Liver (tissue), 9 donors: Measurements from ENCODE around the gene RAPGEF6. TPM values are rescaled to one million over a fixed set of nuclear protein-coding genes. Genes with fewer than 3 reads are reported as not detected.

Source experiments
- DNase-seq: peaks from one replicate; pipeline ENCODE4 v3.0.0-alpha.2; 2017; ENCODE audit warnings: low spot score
- H3K27ac ChIP-seq, 2 donors: one replicate each; pipeline ENCODE4 v1.7.0; 2013; ENCODE audit warnings: inconsistent platforms in 2 of 2, low read length in 2 of 2, control low read depth in 1 of 2, low read depth in 1 of 2, mild to moderate bottlenecking in 1 of 2
- H3K27me3 ChIP-seq, 4 donors: one replicate each; pipeline versions ENCODE4 v1.6.1 to v1.7.0; 2013; ENCODE audit warnings: low read length in 3 of 4, inconsistent platforms in 1 of 4, mild to moderate bottlenecking in 1 of 4, moderate library complexity in 1 of 4; ENCODE audit not compliant: control insufficient read depth in 4 of 4, insufficient read depth in 4 of 4
- H3K36me3 ChIP-seq, 4 donors: one replicate each; pipeline versions ENCODE4 v1.6.1 to v1.7.0; 2013; ENCODE audit warnings: low read length in 3 of 4, mild to moderate bottlenecking in 3 of 4, low read depth in 1 of 4, moderate library complexity in 1 of 4; ENCODE audit not compliant: control insufficient read depth in 4 of 4, insufficient read depth in 3 of 4
- H3K4me1 ChIP-seq, 4 donors: one replicate each; pipeline versions ENCODE4 v1.6.1 to v1.7.0; 2013; ENCODE audit warnings: low read length in 3 of 4, mild to moderate bottlenecking in 3 of 4, moderate library complexity in 1 of 4; ENCODE audit not compliant: control insufficient read depth in 4 of 4, insufficient read depth in 4 of 4
- H3K4me3 ChIP-seq, 3 donors: one replicate each; pipeline versions ENCODE4 v1.6.1 to v1.7.0; 2013; ENCODE audit warnings: low read length in 3 of 3, control low read depth in 1 of 3, low read depth in 1 of 3, mild to moderate bottlenecking in 1 of 3
- H3K9ac ChIP-seq, 2 donors: one replicate each; pipeline ENCODE4 v1.7.0; 2013; ENCODE audit warnings: low read length in 2 of 2, mild to moderate bottlenecking in 2 of 2, moderate library complexity in 2 of 2, control low read depth in 1 of 2, low read depth in 1 of 2
- H3K9me3 ChIP-seq, 4 donors: one replicate each; pipeline versions ENCODE4 v1.6.1 to v1.7.0; 2013; ENCODE audit warnings: low read length in 3 of 4; ENCODE audit not compliant: control insufficient read depth in 4 of 4
- EGR1 ChIP-seq, 2 donors: IDR thresholded peaks; 2 replicates each; pipeline ENCODE4 v1.6.1; 2016 to 2018; ENCODE audit warnings: antibody characterized with exemption in 2 of 2, low read depth in 2 of 2
- FOXA1 ChIP-seq: IDR thresholded peaks from 2 replicates; pipeline ENCODE4 v1.6.1; 2016; ENCODE audit warnings: antibody characterized with exemption
- FOXA2 ChIP-seq: IDR thresholded peaks from 2 replicates; pipeline ENCODE4 v1.6.1; 2016; ENCODE audit warnings: antibody characterized with exemption
- GABPA ChIP-seq, 2 donors: IDR thresholded peaks in 1 of 2; conservative IDR thresholded peaks in 1 of 2; 2 replicates each; pipeline ENCODE4 v1.6.1; 2016; ENCODE audit warnings: antibody characterized with exemption in 2 of 2, mild to moderate bottlenecking in 1 of 2, moderate library complexity in 1 of 2
- HNF4A ChIP-seq, 2 donors: conservative IDR thresholded peaks; 2 replicates each; pipeline ENCODE4 v1.6.1; 2016; ENCODE audit warnings: antibody characterized with exemption in 2 of 2, mild to moderate bottlenecking in 2 of 2
- HNF4G ChIP-seq: IDR thresholded peaks from 2 replicates; pipeline ENCODE4 v1.6.1; 2016; ENCODE audit warnings: antibody characterized with exemption
- JUND ChIP-seq, 2 donors: IDR thresholded peaks; 2 replicates each; pipeline ENCODE4 v1.6.1; 2016; ENCODE audit warnings: antibody characterized with exemption in 2 of 2
- RAD21 ChIP-seq, 2 donors: IDR thresholded peaks; 2 replicates each; pipeline ENCODE4 v1.6.1; 2016; ENCODE audit warnings: antibody characterized with exemption in 2 of 2, mild to moderate bottlenecking in 2 of 2
- RXRA ChIP-seq, 2 donors: IDR thresholded peaks; 2 replicates each; pipeline ENCODE4 v1.6.1; 2017 to 2018; ENCODE audit warnings: antibody characterized with exemption in 2 of 2, mild to moderate bottlenecking in 1 of 2
- TAF1 ChIP-seq: conservative IDR thresholded peaks from 2 replicates; pipeline ENCODE4 v1.6.1; 2016; ENCODE audit warnings: antibody characterized with exemption, mild to moderate bottlenecking
- WGBS: extraction: QIAGEN DNeasy Blood & Tissue Kit; methylation state at CpG from one replicate; pipeline ENCODE4 v1.1.7; 2013; 5-methylcytosine and 5-hydroxymethylcytosine counted together
- polyA plus RNA-seq, 2 donors: library from polyadenylated mRNA; stranded (reverse) in 1 of 2; unstranded in 1 of 2; fragments of 200-250 nt in 1 of 2; fragments of >200 nt in 1 of 2; fragmentation: Nextera tagmentation in 1 of 2; extraction: Ambion mirVana in 1 of 2; gene quantifications; one replicate each; pipeline versions ENCODE4 v1.2.1 to v1.2.3, GENCODE V29; 2013 to 2015
- total RNA-seq, 2 donors: library from RNA; depleted of rRNA; stranded (reverse); fragments of >200 nt; gene quantifications; one replicate each; pipeline ENCODE4 v1.2.3, GENCODE V29; 2014
- TF ChIP-seq, protein P1 (sequence below): IDR thresholded peaks from 2 replicates; pipeline ENCODE4 v1.6.1; 2016; ENCODE audit warnings: antibody characterized with exemption, mild to moderate bottlenecking
- TF ChIP-seq, protein P2 (sequence below): IDR thresholded peaks from 2 replicates; pipeline ENCODE4 v1.6.1; 2016; ENCODE audit warnings: antibody characterized with exemption
- donor health status: healthy.
- donor health status: healthy.
- donor health status: healthy.
- donor health status: healthy.
- donor health status: healthy.

RAPGEF6 gene
- total and polyA plus RNA-seq, 4 donors, result 1.7 to 16.1 (median 8.6) TPM

DNA sequence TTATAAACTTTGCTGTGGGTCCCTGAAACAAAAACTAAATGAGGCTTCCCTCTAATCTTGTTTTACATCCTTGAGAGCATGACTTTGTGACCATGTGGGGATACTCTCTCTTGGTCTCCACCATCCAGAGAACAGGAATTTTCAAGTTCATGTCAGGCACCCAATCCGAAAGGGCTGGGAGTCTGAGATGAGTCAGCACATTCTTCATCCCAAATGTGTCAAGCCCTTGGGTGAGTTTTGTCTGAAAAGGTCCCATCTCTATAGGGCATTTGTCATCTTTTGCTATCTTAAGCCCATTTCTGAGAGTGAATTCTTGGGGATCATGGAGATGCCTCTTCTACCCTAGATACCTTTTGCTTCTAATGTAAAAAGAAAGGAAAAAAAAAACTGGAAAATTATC, 26.9 kb upstream of the RAPGEF6 start:
- Histone ChIP-seq H3K27me3 (no peaks in the 10 kb centered on the region), H3K9me3 (peaks cover 0 to 3% (median 0%) of the 10 kb centered on the region in 4 donors), H3K4me1 (no peaks in the 10 kb centered on the region), H3K9ac (no peak overlapping the region), H3K36me3 (peaks cover 9 to 28% (median 20%) of the 10 kb centered on the region in 4 donors), H3K4me3 (no peak overlapping the region), H3K27ac (no peak overlapping the region)
- TF ChIP-seq FOXA1 (no peak), HNF4A (conservative IDR thresholded peaks at IDR 0.05) (no peak), FOXA2 (no peak), JUND (IDR thresholded peaks at IDR 0.05) (no peak), EGR1 (IDR thresholded peaks at IDR 0.05; ENCODE audit: low read depth in 2 of 2) (no peak), GABPA (IDR thresholded peaks at IDR 0.05 in 1 of 2, conservative IDR thresholded peaks at IDR 0.05 in 1 of 2) (no peak), RXRA (IDR thresholded peaks at IDR 0.05) (no peak), TAF1 (no peak)
- TF ChIP-seq, protein P1, sequence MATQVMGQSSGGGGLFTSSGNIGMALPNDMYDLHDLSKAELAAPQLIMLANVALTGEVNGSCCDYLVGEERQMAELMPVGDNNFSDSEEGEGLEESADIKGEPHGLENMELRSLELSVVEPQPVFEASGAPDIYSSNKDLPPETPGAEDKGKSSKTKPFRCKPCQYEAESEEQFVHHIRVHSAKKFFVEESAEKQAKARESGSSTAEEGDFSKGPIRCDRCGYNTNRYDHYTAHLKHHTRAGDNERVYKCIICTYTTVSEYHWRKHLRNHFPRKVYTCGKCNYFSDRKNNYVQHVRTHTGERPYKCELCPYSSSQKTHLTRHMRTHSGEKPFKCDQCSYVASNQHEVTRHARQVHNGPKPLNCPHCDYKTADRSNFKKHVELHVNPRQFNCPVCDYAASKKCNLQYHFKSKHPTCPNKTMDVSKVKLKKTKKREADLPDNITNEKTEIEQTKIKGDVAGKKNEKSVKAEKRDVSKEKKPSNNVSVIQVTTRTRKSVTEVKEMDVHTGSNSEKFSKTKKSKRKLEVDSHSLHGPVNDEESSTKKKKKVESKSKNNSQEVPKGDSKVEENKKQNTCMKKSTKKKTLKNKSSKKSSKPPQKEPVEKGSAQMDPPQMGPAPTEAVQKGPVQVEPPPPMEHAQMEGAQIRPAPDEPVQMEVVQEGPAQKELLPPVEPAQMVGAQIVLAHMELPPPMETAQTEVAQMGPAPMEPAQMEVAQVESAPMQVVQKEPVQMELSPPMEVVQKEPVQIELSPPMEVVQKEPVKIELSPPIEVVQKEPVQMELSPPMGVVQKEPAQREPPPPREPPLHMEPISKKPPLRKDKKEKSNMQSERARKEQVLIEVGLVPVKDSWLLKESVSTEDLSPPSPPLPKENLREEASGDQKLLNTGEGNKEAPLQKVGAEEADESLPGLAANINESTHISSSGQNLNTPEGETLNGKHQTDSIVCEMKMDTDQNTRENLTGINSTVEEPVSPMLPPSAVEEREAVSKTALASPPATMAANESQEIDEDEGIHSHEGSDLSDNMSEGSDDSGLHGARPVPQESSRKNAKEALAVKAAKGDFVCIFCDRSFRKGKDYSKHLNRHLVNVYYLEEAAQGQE, result no peak
- 97% methylated on average over 1 of the region's 1 CpG for WGBS
- DNase-seq, result no peak

DNA sequence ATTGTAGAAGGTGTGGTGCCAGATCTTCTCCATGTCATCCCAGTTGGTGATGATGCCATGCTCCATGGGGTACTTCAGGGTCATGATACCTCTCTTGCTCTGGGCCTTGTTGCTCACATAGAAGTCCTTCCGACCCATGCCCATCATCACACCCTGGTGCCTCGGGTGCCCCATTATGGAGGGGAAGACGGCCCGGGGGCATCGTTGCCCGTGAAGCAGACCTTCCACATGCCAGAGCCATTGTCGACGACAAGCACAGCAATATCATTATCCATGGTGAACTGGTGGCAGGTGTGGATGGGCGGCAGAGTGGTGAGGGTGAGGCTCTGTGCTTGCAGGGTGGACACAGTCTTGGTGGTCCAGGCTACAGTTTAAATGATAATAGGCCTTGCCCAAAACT, 24.8 kb upstream of the RAPGEF6 start:
- peaks cover 7 to 28% (median 15%) of the 10 kb centered on the region in 4 donors for H3K36me3 ChIP-seq
- TF ChIP-seq EGR1 (IDR thresholded peaks at IDR 0.05; ENCODE audit: low read depth in 2 of 2) (no peak), HNF4G (no peak), RAD21 (IDR thresholded peaks at IDR 0.05) (no peak), HNF4A (conservative IDR thresholded peaks at IDR 0.05) (no peak), TAF1 (no peak), RXRA (IDR thresholded peaks at IDR 0.05) (no peak)
- TF ChIP-seq, protein P2, sequence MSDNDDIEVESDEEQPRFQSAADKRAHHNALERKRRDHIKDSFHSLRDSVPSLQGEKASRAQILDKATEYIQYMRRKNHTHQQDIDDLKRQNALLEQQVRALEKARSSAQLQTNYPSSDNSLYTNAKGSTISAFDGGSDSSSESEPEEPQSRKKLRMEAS, result no peak
- H3K4me3 ChIP-seq, result no peak overlapping the region
- H3K9me3 ChIP-seq, result peaks cover 0 to 3% (median 0%) of the 10 kb centered on the region in 4 donors
- 98% methylated on average over 9 of the region's 9 CpGs for WGBS
- no peaks in the 10 kb centered on the region for H3K27me3 ChIP-seq
- no peak overlapping the region for H3K27ac ChIP-seq
- no peak for DNase-seq
- H3K9ac ChIP-seq, result no peak overlapping the region
- no peaks in the 10 kb centered on the region for H3K4me1 ChIP-seq

DNA sequence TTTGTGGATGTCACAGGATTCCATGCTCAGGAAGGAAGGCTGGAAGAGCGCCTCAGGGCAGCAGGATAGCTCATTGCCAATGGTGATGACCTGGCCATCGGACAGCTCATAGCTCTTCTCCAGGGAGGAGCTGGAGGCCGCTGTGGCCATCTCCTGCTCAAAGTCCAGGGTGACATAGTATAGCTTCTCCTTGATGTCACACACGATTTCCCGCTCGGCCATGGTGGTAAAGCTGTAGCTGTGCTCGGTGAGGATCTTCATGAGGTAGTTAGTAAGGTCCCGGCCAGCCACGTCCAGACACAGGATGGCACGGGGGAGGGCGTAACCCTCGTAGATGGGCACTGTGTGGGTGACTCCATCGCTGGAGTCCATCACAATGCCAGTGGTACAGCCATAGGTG, 24.3 kb upstream of the RAPGEF6 start:
- WGBS, result 98% methylated on average over 13 of the region's 13 CpGs

More for the DNA sequence above, 24.3 kb upstream of the RAPGEF6 start:
- TF ChIP-seq, protein P1, result no peak
- TF ChIP-seq EGR1 (IDR thresholded peaks at IDR 0.05; ENCODE audit: low read depth in 2 of 2) (no peak), HNF4G (no peak)
- TF ChIP-seq, protein P2, result no peak
- Histone ChIP-seq H3K4me3 (no peak overlapping the region), H3K9ac (no peak overlapping the region), H3K36me3 (peaks cover 5 to 27% (median 14%) of the 10 kb centered on the region in 4 donors), H3K27ac (no peak overlapping the region), H3K9me3 (peaks cover 0 to 3% (median 0%) of the 10 kb centered on the region in 4 donors), H3K4me1 (peaks cover 0 to 4% (median 2%) of the 10 kb centered on the region in 4 donors), H3K27me3 (no peaks in the 10 kb centered on the region)
- no peak for DNase-seq
